ENCODE measurements around the gene FADD.

FADD gene, protein sequence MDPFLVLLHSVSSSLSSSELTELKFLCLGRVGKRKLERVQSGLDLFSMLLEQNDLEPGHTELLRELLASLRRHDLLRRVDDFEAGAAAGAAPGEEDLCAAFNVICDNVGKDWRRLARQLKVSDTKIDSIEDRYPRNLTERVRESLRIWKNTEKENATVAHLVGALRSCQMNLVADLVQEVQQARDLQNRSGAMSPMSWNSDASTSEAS

DNA sequence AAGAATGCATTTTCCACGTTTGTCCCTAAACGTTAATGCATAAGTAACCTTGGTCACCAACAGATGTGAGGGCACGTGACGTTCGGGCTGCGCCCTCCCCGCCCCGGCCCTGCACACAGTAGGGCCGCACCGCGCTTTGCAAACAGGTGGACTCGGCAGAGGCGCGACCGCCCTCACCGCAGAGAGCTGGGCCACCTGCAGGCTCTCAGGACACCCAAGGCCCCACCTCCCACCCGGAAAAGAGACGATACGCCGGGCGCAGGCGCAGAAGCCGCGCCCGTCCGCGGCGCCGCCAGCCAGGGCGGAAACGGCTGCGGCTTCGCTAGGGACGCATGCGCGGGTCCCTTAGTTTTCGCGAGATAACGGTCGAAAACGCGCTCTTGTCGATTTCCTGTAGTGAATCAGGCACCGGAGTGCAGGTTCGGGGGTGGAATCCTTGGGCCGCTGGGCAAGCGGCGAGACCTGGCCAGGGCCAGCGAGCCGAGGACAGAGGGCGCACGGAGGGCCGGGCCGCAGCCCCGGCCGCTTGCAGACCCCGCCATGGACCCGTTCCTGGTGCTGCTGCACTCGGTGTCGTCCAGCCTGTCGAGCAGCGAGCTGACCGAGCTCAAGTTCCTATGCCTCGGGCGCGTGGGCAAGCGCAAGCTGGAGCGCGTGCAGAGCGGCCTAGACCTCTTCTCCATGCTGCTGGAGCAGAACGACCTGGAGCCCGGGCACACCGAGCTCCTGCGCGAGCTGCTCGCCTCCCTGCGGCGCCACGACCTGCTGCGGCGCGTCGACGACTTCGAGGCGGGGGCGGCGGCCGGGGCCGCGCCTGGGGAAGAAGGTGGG lies at the start of gene FADD:
Gene FADD (plus strand): TSS at position 377 of the 831 bp plus-strand sequence. CDS start 164 bp downstream, at position 541.
- peak; percentile 88 to 89 for DNase-seq

DNA sequence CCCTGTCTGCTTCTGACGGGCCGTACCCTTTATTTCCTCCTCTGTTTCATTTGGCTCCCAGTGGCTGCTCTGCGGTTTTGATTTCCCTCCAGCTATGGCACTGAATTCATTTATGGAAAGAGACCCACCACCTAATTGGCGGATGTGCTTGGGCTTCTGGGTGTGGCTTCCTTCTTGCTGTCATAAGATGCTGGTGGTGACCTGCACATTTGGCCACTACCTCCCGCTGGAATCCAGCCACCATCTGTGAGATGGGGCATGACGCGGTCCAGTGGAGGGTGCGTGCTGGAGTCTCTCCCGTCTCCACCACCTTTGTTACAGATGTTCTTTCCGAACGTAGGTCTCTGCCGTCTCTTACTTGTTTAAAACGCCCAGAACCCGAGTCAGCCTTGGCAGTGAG lies 47.7 kb upstream of the FADD start:
- DNase-seq = no peak

DNA sequence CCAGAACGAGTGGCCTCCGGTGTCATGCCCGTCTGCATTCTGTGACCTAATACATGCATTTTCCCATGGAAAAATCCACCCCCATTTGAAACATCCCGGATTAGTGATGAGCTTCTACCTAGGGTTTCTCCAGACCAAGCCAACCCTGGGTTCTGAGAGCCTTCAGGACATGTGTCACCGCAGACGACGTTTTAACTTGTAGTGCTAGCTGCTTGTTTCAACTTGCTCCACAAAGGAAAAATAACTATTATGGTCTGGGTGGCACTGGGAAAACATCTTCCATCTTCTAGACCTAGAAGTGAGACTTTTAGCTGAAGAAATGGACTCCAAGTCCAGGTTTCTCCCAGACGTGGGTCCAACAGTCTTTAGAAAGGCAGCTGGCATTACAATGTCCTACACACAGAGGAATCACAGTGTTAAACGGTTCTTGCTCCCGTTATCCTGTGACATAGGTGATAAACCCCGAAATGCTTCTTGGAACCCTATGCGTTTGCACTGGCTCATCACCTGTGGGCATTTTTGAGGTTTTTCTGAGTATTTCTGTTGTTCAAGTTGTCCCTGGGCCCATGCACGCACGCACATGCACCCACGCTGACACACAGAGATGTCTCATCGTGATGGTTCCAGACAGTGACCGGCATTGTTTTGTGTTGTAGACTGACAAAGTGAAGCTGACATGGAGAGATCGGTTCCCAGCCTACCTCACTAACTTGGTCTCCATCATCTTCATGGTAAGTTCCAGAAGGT lies 46.6 kb upstream of the FADD start:
- no peak for DNase-seq

DNA sequence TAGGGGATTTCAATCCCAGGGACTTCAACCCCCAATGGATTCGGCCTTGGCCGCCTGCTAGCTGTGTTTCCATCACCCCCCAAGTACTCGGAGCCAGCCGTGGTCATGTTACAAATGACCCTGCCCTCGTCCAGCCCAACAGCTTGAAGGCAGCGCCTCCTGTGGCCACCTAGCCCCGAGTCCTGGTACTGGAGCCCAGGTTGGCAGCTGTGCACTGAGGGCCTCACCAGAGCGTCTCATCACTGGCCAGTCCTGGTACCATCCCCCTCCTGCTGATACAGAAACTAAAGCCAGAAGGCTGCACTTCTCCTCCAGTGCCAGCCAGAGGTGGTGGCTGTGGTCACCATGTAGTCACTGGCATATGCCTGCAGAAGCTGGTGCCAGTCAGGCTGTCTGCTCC lies 44.9 kb upstream of the FADD start:
- DNase-seq = no peak

DNA sequence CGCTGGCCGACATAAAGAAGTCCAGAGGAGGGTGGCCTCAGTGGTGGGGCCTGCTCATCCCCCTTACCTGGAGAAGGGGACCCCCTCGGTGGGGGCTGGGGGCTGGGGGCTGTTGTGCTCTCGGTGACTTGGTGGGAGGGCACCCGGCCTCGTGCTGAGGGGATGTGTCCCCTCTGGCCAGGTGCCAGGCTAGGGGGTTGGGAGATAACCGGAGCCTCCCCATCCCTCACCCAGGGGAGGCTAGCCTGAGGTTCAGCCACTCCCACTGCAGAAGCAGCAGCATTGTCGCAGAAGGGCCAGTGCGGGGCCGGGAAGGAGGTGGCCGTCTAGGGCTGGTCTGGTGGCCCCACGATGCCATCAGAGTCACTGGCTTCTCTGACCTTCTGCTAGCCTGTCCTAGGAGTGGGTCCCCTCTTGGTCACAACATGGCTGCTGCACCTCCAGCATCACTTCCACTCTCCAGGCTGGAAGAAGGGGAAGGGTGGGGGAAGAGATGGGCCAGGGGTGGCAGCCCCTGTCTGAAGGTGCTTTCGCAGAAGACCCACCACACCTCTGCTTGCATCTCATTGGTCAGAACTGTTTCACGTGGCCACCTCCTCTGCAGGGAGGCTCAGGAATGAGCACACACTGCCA lies 44.2 kb upstream of the FADD start:
- DNase-seq = no peak

DNA sequence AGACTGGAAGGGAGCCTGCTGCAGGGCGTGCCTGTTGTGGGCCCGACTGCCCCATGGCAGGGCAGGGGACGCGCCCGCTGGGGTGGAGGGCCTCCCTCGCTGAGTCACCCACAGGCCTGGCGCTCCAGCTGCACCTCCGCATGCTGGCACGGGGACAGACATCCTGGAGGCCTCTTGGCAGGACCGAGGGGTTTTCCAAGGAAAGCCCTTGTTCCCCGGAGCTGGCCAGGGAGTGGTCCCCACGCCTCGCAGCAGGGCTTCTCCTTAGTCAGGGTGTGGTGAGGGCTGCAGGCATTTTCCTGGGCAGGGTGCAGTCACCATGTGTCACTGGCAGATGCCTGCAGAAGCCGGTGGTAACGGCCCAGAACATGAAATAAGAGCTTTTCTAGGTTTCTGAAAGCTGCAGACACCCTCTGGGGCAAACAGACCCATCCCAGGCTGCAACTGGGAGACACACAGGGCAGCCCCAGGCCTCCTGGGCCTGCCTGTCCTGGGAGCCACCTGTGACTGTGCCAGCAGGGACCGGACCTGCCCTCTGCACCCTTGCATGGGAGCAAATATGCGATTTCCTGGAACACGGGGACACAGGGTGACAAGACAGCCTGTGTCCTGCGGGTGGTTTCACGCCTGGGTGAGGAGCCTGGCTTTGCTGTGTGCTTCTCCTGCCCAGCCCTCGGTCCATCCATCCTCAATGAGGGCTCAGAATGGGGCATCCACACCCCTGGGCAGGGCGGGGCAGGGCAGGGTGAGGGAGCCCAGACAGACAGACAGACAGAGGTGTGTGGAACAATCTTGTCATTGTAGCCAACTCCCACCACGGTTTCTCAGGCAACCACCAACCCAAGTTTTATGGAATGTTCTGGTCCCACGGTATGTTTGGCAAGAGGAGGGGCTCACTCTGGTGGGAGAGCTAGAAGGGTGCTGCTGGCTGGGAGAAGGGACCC lies 43.2 kb upstream of the FADD start:
- DNase-seq = no peak

DNA sequence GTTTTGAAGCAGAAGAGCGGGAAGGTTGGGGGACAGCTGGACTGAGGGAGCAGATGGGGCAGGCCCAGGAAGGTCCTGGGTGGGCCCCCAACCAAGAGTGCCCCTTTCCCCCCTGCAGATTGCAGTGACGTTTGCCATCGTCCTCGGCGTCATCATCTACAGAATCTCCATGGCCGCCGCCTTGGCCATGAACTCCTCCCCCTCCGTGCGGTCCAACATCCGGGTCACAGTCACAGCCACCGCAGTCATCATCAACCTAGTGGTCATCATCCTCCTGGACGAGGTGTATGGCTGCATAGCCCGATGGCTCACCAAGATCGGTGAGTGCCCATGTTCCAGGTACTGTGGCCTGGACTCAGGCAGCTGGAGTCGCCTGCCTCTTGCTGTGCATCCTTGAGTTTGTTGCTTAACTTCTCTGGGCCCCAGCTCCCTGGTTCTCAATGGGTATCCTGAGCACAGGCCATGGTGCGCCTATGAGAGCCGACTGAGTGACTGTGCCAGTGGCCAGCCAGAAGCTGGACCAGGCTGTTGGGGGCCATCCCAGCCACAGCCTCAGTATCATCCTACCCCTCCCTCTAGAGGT lies 42.0 kb upstream of the FADD start:
- no peak for DNase-seq

DNA sequence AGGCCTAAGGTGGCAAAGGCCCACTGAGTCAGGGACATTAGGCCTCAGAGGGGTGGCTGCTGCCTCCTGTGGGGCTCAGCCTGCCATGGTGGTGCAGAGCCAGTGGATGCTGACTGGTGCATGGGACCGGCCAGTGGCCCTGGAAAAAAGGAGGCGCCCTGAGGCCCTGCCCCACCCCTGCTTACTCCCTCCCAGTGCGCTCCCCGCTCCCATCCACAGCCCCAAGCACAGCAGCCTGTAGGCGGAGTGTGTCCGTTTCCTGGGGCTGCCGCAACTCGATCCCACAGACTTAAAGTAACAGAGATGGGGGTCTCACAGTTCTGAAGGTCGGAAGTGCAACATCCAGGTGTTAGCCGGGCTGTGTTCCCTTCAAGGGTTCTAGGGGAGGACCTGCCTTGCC lies 38.4 kb upstream of the FADD start:
- no peak for DNase-seq

DNA sequence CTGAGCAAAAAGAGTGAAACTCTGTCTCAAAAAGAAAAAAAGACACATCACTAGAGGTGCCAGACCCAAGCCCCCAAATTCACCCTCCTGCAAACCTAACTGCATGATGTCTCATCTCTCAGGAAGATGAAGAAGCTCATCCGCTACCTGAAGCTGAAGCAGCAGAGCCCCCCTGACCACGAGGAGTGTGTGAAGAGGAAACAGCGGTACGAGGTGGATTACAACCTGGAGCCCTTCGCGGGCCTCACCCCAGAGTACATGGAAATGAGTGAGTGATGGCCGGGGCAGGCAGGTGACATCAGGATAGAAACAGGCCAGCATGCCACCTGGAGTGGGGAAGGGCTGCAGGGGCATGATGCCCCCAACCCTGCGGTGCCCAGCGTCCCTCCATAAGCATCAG lies 36.0 kb upstream of the FADD start:
- no peak for DNase-seq

DNA sequence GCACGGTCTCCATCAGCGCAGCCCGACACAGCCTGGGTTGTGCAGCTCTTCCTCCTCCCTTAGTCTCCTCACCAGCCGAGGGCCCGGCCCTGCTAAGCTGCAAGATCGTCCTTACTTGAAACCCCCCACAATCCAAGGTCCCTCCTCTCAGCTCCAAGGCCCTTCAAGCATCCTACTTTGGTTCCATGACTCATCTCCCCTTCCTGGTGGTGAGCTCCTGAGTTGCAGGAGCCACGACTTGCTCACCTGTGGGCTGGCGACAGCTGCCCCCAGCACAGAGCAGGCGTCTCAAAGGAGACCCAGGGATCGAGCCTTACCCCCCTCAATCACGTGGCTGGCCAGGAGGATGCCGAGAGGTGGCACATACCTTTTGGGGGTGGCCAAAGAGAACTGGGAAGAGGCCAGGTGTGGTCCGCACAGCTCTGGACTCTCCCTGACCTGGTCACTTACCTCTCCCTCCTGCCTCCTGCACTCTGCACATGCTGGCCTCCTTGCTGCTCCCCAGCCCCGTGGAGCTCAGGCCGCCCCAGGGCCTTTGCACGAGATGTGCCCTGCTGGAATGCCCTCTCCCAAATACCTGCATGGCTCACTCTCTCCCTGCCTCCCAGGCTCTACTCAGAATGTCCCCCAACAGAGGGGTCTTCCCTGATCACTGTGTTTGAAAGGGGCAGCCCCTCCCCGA lies 35.2 kb upstream of the FADD start:
- no peak for DNase-seq

DNA sequence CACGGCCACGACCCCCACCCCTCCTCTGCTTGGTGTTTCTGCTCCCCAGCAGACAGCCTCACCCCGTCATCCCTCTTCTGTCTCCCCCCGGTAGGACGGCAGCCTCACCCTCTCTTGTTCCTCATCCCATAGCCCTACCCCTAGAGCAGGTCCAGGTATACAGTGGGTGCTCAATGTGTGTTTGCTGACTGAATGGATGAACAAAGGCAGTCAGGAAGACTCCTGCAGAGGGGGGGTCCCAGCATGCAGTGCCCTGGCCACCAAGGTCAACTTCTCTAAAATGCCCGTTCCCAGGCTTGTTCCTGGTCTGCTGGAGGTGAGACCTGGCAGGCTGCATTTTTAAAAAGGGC lies 34.7 kb upstream of the FADD start:
- DNase-seq = no peak

DNA sequence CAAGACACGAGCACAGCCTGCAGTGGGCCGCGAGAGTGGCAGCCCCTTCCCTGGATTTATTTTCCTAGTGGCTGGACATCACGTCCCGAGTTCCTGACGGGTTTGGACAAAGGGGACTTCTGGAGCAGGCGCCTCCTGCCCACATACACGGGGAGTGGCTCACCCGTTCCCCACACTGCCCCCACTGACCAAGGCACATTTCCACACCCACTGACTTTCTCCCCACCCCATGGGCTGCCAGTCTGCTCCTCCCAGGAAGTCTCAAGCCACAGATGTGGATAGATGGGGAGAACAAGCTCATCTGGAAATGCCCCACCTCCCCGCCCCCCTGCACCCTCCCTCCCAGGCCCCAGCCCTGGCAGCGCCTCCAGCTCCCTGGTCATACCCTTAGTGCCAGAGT lies 34.0 kb upstream of the FADD start:
- DNase-seq = no peak

DNA sequence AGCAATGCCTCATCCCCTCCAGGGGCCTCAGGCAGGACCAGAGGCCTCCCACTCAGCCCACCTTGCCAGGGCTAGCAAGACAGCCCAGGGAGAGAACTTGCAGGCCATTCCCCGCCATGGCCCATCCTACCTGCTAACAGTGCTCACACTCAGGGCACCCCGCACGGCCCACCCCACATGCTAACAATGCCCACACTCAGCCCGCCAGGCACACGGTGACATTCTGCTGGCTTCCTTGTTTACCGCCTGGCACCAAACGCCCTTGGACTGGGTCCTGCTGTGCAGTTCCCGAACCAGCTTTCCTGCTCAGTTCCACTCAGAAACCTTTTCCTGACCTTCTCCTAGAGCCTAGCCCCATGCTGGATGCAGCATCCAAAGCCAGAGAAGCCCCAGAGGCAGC lies 33.5 kb upstream of the FADD start:
- no peak for DNase-seq

DNA sequence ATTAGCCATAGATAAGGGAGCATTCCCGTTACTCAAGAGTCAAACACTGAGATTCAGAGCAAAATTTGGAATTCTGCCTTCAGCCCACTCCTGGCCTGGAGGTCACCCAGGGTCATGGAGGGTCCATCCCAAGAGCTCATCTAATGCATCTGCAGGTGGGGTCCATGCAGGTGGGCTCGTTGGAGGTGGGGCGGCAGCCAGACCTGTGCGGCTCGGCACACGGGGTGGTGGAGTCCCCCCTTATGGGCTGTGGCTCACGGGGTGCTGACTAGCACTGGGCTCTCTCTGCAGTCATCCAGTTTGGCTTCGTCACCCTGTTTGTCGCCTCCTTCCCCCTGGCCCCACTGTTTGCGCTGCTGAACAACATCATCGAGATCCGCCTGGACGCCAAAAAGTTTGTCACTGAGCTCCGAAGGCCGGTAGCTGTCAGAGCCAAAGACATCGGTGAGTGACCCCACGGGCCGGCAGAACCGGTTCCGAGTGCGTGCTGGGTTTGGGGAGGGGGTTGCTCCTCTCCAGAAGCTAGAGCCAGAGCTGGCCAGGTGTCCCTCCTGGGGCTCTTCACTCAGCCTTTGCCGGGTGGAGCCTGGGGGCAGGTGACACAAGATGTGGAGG lies 32.4 kb upstream of the FADD start:
- DNase-seq = no peak

DNA sequence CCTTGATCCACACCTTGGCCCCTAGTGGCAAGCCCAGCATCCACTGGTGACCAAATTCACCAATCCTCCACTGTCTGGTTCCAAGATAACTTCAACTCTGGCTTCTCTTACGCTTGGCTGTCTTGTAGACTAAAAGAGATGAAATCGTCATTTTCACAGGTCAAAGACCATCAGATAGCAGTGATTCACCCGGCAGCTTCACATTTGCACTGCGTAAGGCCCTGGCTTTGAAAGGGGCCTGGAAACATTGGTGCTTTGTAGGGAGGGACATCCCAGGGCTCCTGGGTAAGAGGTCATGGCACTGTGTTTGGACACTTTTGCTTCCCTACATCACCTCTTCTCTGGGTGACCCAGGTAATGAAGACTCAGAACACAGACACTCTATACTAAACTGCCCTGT lies 30.1 kb upstream of the FADD start:
- no peak for DNase-seq

DNA sequence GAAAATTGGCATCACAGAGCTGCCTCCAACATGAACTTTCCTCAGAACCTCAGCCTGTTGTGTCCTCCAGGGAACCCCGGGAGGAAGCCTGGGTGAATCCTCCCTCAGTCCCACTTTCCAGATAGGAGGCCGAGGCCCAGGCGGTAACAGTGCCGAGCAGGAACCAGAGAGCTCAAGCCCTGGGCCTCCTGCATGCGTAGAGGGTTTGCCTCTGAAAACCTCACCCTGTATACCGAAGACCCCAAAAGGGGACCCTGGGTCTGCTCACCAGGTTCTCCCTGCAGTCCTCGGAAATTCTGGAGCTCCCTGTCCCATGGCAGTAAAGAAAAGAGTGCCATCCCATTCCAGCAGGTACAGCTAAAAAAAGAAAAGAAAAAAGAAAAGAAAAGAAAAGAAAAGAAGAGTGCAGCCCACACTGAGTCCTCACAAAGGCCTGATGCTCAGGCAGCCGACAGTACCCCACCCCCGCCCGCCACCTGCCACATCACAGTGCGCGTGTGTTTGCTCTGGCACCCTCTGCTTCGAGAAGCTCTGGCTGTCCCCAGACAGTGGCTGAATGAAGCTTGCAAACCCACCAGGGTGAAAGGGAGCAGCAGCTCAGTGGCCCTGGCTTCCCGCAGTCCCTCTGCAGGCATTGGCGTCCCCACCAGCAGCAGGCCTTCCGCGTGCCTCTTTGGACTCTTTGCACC lies 28.4 kb upstream of the FADD start:
- no peak for DNase-seq

DNA sequence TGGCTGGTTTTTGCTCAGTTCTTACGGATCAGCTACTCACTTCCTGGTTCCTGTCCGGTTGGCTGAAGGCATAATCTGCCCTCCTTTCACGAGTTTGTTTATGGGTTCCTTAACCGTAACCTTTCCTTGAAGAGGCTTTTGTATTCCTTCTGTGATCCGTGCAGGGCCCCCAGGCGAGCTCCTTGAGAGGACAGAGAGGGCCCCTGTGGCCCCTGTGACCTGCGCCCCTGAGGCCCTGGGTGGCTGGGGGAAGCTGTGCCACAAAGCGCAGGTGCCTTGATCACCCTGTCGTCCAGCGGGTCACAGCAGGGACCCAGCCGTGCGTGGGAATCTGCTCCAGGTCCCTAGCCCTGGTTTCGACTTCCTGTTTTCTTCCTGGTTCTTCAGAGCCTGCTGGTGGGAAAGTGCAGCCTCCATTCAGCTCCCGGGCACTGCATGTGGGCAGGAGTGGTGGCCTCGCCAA lies 27.8 kb upstream of the FADD start:
- no peak for DNase-seq

DNA sequence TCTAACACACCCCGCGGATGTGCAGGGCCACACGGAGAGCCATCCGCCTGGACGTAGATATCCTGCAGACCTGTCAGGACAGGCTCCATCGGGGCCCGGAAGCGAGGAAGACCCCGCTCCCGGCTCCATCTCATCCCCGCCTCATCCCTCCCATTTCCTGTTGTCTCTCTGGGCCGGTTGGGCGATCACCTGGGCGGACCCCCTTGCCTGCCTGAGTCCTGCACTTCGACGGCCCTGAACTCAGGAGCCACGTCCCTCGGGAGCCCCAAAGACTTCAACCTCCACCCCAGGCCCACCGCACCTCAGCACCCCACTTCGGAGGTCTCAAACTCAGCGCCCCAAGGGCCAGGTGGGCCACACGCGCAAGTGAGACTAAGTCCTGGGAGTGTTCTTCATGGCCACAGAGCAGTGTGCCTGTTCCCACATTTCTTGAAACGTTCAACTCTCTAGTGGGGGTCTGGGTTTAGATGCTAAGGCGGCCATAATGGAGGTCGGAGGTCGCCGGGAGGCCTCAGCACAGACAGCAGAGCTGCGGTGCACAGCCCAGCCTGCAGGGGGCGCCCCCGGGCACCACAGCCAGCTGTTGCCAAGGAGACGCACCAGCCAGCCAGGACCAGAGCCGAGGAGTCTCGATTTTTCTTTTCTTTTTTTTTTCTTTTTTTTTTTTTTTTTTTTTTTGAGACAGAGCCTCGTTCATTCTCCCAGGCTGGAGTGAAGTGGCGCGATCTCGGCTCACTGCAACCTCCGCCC lies 26.0 kb upstream of the FADD start:
- peak; percentile 7 to 42 for DNase-seq

DNA sequence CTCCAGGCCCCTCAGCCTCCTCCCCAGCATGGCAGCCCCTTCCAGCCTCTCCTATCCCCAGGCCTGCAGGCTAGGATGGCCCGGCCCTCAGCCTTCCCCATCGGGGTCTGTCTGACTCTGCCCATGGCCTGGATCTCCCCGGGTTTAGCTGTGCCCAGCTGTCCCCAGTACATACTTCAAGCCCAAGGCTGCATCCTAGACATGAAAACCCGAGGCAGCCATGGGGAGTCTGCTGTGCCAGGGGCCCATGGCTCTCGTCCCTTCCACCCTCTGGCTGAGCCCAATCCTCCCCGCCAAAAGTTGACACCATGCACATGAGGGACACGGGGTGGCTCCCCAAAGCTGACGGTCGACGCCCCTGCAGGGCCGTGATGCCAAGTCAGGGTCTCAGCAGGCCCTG lies 22.2 kb upstream of the FADD start:
- DNase-seq = no peak

Measured in activated CD4-positive, alpha-beta T cell treated with anti-CD3 and anti-CD28 coated beads for 4 hours (primary cell).